GM12872 (cell line): Measurements from ENCODE around the gene NTM.

Experiments
- CTCF ChIP-seq: IDR thresholded peaks from 3 replicates; pipeline ENCODE4 v1.5.1; 2011; ENCODE audit warnings: low read depth, mild to moderate bottlenecking, low read length, moderate library complexity; ENCODE audit not compliant: insufficient read depth

Gene NTM

GRCh38 chr11:131615611-131616010, 245.2 kb downstream of the NTM start:
- TF ChIP-seq CTCF, result no peak

DNA sequence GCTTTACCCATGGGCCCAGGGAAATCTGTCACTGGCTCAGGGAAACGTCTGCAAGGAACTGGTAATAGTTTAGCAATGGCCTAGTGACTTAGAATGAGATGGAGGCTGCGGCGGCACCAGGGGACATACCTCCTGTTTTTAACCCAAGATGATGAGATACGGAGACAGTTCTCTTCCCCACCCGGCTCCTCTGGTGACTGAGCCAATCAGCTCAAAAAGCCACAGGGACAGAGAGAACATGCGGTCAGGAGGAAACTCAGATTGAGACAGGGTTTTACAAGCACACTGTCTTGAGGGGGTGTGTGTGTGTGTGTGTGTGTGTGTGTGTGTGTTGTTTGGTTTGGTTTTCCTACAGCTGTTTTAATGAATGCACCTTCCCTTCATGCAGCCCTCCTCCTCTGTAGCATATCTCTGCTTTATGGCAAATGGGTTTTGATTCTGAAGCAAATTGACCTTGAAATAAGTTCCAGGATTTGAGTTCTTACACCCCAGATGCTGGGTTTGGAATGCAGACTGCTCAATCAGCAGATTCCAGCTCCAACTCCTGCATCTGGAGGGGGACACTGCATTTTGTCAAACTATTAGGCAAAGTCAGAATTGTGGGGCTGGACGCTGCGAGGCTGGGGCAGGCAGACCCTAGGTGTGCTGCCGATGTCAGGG, 246.2 kb downstream of the NTM start:
- no peak for TF ChIP-seq CTCF

DNA sequence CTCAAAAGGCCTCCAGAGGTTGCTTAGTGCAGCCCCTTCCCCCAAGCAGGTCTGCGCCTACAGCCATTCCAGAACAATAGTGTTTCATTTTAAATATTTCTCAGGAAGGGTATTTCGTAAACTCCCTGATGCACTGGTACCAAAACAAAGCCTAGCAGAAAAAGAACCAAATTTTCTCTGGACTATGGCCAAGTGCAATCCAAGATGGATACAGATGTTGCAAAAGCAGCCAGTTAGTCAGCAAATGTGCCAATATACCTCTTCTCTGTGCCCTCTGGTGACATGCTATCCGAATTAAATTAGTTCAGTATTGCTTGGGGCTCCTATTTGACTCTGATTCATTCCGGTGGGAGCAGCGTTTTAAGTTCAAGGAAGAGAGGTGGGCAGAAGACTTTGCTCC, 247.8 kb downstream of the NTM start:
- no peak for TF ChIP-seq CTCF

- TF ChIP-seq CTCF, result no peak
Observed at GRCh38 chr11:131622193-131622592, 251.8 kb downstream of the NTM start.

- no peak for TF ChIP-seq CTCF
Observed at GRCh38 chr11:131624531-131624930, 254.1 kb downstream of the NTM start.

- TF ChIP-seq CTCF, result no peak
Observed at GRCh38 chr11:131626788-131627187, 256.4 kb downstream of the NTM start.

DNA sequence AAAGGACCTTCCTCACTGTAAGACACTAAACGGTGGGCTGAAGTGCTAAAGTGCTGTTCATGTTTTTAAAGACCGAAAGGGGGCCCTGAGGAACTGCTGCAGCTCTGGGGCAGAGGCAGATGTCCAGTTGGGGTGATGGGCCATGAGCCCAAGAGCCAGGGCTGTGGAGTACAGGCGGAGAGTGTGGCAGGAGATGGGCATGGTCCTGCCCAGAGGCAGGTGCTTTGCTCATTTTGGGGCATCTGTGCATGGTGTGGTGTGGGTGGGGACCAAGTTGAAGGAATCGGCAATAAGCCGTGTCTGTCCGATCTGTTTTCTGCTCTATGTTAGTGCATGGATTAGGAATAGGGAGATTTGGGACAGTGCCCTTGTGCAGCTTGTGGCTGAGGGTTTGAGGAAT, 258.3 kb downstream of the NTM start:
- no peak for TF ChIP-seq CTCF
